H9 (cell line): ENCODE measurements around the gene CTSE. TPM values are rescaled to one million over a fixed set of nuclear protein-coding genes. Genes with fewer than 3 reads are reported as not detected.

Source experiments
- DNase-seq: peaks from one replicate; pipeline ENCODE4 v3.0.0-alpha.2; 2017
- H2AFZ ChIP-seq: one replicate; pipeline ENCODE4 v1.6.1; 2013; ENCODE audit warnings: mild to moderate bottlenecking, low read length, control low read depth, moderate library complexity
- H2AK5ac ChIP-seq: 2 replicates; pipeline ENCODE4 v1.6.1; 2013; ENCODE audit warnings: low read length, control low read depth, mixed read lengths; ENCODE audit not compliant: insufficient read length
- H2BK120ac ChIP-seq: one replicate; pipeline ENCODE4 v1.6.1; 2013; ENCODE audit warnings: low read depth, mild to moderate bottlenecking, low read length, control low read depth, inconsistent platforms; ENCODE audit not compliant: poor library complexity, severe bottlenecking
- H2BK12ac ChIP-seq: 2 replicates; pipeline ENCODE4 v1.6.1; 2013; ENCODE audit warnings: low read length, control low read depth, mixed read lengths, low read depth; ENCODE audit not compliant: insufficient read length
- H2BK15ac ChIP-seq: 2 replicates; pipeline ENCODE4 v1.6.1; 2013; ENCODE audit warnings: low read depth, low read length, control low read depth
- H2BK20ac ChIP-seq: one replicate; pipeline ENCODE4 v1.6.1; 2013; ENCODE audit warnings: low read depth, mild to moderate bottlenecking, low read length, control low read depth, inconsistent platforms; ENCODE audit not compliant: poor library complexity, severe bottlenecking
- H2BK5ac ChIP-seq: 2 replicates; pipeline ENCODE4 v1.6.1; 2013; ENCODE audit warnings: low read length, control low read depth, mixed read lengths; ENCODE audit not compliant: insufficient read length
- H3K14ac ChIP-seq: 2 replicates; pipeline ENCODE4 v1.6.1; 2013; ENCODE audit warnings: low read length, control low read depth; ENCODE audit not compliant: insufficient read depth
- H3K18ac ChIP-seq: 2 replicates; pipeline ENCODE4 v1.6.1; 2013; ENCODE audit warnings: low read depth, mild to moderate bottlenecking, mixed read lengths, low read length, control low read depth; ENCODE audit not compliant: insufficient read length
- H3K23ac ChIP-seq: 2 replicates; pipeline ENCODE4 v1.6.1; 2013; ENCODE audit warnings: low read length, control low read depth, mixed read lengths, low read depth; ENCODE audit not compliant: insufficient read length
- H3K23me2 ChIP-seq: 2 replicates; pipeline ENCODE4 v1.6.1; 2013; ENCODE audit warnings: low read depth, mild to moderate bottlenecking, mixed read lengths, low read length, control low read depth; ENCODE audit not compliant: insufficient read length, poor library complexity, severe bottlenecking
- H3K27ac ChIP-seq: 2 replicates; pipeline ENCODE4 v1.5.1; 2013; ENCODE audit warnings: low read length, control low read depth, mixed read lengths, low read depth; ENCODE audit not compliant: insufficient read length
- H3K27me3 ChIP-seq: 2 replicates; pipeline ENCODE4 v1.6.1; 2013; ENCODE audit warnings: low read length, control low read depth, inconsistent platforms; ENCODE audit not compliant: insufficient read depth
- H3K4ac ChIP-seq: 2 replicates; pipeline ENCODE4 v1.6.1; 2013; ENCODE audit warnings: low read depth, mild to moderate bottlenecking, control low read depth, inconsistent platforms, low read length, moderate library complexity
- H3K4me1 ChIP-seq: 2 replicates; pipeline ENCODE4 v1.6.1; 2013; ENCODE audit warnings: low read length, control low read depth, inconsistent platforms; ENCODE audit not compliant: insufficient read depth
- H3K4me2 ChIP-seq: 2 replicates; pipeline ENCODE4 v1.6.1; 2013; ENCODE audit warnings: low read length, control low read depth, mixed read lengths; ENCODE audit not compliant: insufficient read length, insufficient read depth
- H3K56ac ChIP-seq: 2 replicates; pipeline ENCODE4 v1.6.1; 2013; ENCODE audit warnings: low read depth, mild to moderate bottlenecking, mixed read lengths, low read length, control low read depth; ENCODE audit not compliant: insufficient read length
- H3K79me1 ChIP-seq: 2 replicates; pipeline ENCODE4 v1.6.1; 2013; ENCODE audit warnings: low read depth, mild to moderate bottlenecking, moderate library complexity, low read length, control low read depth, inconsistent platforms; ENCODE audit not compliant: insufficient read depth, poor library complexity, severe bottlenecking
- H3K79me2 ChIP-seq: 2 replicates; pipeline ENCODE4 v1.6.1; 2013; ENCODE audit warnings: low read length, control low read depth, inconsistent platforms; ENCODE audit not compliant: insufficient read depth
- H3K9ac ChIP-seq: 2 replicates; pipeline ENCODE4 v1.6.1; 2013; ENCODE audit warnings: low read length, control low read depth, mixed read lengths; ENCODE audit not compliant: insufficient read length; ENCODE audit errors: extremely low read depth
- H3K9me3 ChIP-seq: one replicate; pipeline ENCODE4 v1.6.1; 2013; ENCODE audit warnings: low read depth, low read length, inconsistent platforms; ENCODE audit not compliant: control insufficient read depth
- H3T11ph ChIP-seq: one replicate; pipeline ENCODE4 v1.6.1; 2013; ENCODE audit warnings: mild to moderate bottlenecking, low read length, control low read depth, inconsistent platforms
- H4K20me1 ChIP-seq: one replicate; pipeline ENCODE4 v1.6.1; 2013; ENCODE audit not compliant: control insufficient read depth, insufficient read length, insufficient read depth
- H4K5ac ChIP-seq: 2 replicates; pipeline ENCODE4 v1.6.1; 2013; ENCODE audit warnings: low read depth, mild to moderate bottlenecking, mixed read lengths, low read length, control low read depth; ENCODE audit not compliant: insufficient read length
- H4K8ac ChIP-seq: replicated peaks from 2 replicates; pipeline ENCODE4 v1.6.1; 2013; ENCODE audit warnings: low read length, control low read depth, mixed read lengths, low read depth; ENCODE audit not compliant: insufficient read length
- H4K91ac ChIP-seq: 2 replicates; pipeline ENCODE4 v1.6.1; 2013; ENCODE audit warnings: low read depth, mild to moderate bottlenecking, moderate library complexity, mixed read lengths, low read length, control low read depth; ENCODE audit not compliant: insufficient read length
- H3K27ac Mint-ChIP-seq, 3 experiments: 2 replicates in 2 of 3; 3 replicates in 1 of 3; pipeline ENCODE4 v1.8.0; 2020 to 2021; ENCODE audit warnings: mixed read lengths in 3 of 3, mild to moderate bottlenecking in 1 of 3, moderate library complexity in 1 of 3
- H3K27me3 Mint-ChIP-seq: 2 replicates; pipeline ENCODE4 v1.8.0; 2021; ENCODE audit warnings: low read depth, mild to moderate bottlenecking, moderate library complexity, mixed read lengths
- H3K36me3 Mint-ChIP-seq, 3 experiments: 2 replicates in 2 of 3; 3 replicates in 1 of 3; pipeline ENCODE4 v1.8.0; 2020 to 2021; ENCODE audit warnings: low read depth in 3 of 3, mixed read lengths in 3 of 3; ENCODE audit not compliant: insufficient read depth in 1 of 3
- H3K4me1 Mint-ChIP-seq, 2 experiments: 2 replicates each; pipeline ENCODE4 v1.8.0; 2020; ENCODE audit warnings: mixed read lengths in 2 of 2
- H3K4me3 Mint-ChIP-seq, 2 experiments: 2 replicates in 1 of 2; 3 replicates in 1 of 2; pipeline ENCODE4 v1.8.0; 2020 to 2021; ENCODE audit warnings: mild to moderate bottlenecking in 2 of 2, mixed read lengths in 2 of 2, moderate library complexity in 1 of 2
- H3K9me3 Mint-ChIP-seq, 2 experiments: 2 replicates in 1 of 2; 3 replicates in 1 of 2; pipeline ENCODE4 v1.8.0; 2020; ENCODE audit warnings: mild to moderate bottlenecking in 2 of 2, mixed read lengths in 2 of 2, moderate library complexity in 1 of 2
- WGBS: extraction: QIAGEN DNeasy Blood & Tissue Kit; methylation state at CpG from one replicate; pipeline ENCODE4 v1.1.7; 2013; ENCODE audit warnings: missing lambda C conversion rate, low lambda C conversion rate, mixed read lengths; ENCODE audit not compliant: insufficient read length; ENCODE audit errors: extremely low coverage; 5-methylcytosine and 5-hydroxymethylcytosine counted together
- total RNA-seq: library from RNA; stranded (reverse); gene quantifications from 2 replicates; pipeline ENCODE4 v1.2.1, GENCODE V29; 2021
- TF ChIP-seq, protein P1 (sequence below): fragments of 200-600 bp; sonication (generic); conservative IDR thresholded peaks from 3 replicates; pipeline ENCODE4 v1.8.0; 2021; ENCODE audit warnings: antibody characterized with exemption, mild to moderate bottlenecking

CTSE gene
- total RNA-seq, 1 experiment from 2014 or later, result not detected

DNA sequence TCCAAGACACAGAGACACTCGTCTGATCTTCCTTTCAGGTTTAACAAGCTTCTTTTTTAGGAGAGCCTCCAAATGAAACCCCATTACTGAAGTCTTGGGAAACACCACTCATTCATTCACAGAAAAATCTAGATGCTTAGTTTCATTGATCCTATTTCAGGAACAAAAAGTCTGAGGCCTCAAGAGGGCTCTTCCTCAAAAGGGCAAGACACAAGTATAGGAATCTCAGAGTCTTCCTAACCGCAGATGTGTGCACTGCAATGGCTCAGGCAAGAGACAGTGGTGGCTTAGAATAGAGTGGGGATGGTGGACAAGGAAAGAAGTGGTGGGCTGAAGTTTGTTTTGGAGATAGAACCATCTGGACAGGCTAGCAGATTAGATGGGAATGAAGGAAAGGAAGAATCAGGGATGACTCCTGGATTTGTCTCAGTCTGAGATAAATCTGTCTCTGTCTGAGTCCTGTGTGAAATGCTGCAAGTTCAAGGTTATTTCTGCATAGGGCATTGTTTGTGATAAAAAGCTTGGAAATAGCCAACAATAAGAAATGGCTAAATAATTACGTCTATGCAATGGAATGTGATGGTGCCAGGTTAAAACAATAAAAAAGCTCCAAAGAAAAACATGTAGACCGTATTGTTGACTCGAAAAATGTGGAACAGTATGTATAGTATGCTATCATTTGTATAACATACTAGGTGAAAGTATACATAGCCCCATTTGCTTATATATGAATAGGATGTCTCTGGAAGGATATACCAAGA lies 8.9 kb upstream of the CTSE start:
- no peak overlapping the region for H4K91ac ChIP-seq
- no peaks in the 10 kb centered on the region; a peak in 2 of 5 replicates for H3K9me3 Mint-ChIP-seq
- no peak overlapping the region for H2AK5ac ChIP-seq
- H3K23me2 ChIP-seq, result no peaks in the 10 kb centered on the region
- H3K79me2 ChIP-seq, result no peaks in the 10 kb centered on the region
- no peak overlapping the region for H3T11ph ChIP-seq
- no peak overlapping the region for H2BK15ac ChIP-seq
- no peak overlapping the region for H3K14ac ChIP-seq
- no peak overlapping the region for H2BK120ac ChIP-seq
- no peak overlapping the region for H4K8ac ChIP-seq
- no peak overlapping the region for H2BK12ac ChIP-seq
- H3K4me3 Mint-ChIP-seq, result no peak overlapping the region
- H2BK20ac ChIP-seq, result no peak overlapping the region
- no peak overlapping the region for H3K4me2 ChIP-seq
- no peak overlapping the region for H3K18ac ChIP-seq
- no peaks in the 10 kb centered on the region; the same call in 1 of the 2 replicates for H3K27me3 Mint-ChIP-seq
- no CpG with 5 or more reads among the region's 5 CpGs for WGBS
- no peak overlapping the region for H2BK5ac ChIP-seq
- DNase-seq, result no peak
- peaks cover 5 to 8% of the 10 kb centered on the region in 2 experiments; a peak in 2 of 4 replicates for H3K4me1 Mint-ChIP-seq
- no peak overlapping the region for H3K27ac Mint-ChIP-seq
- no peak overlapping the region for H3K27ac ChIP-seq
- H4K20me1 ChIP-seq, result no peaks in the 10 kb centered on the region
- no peak overlapping the region for H3K4ac ChIP-seq
- no peaks in the 10 kb centered on the region for H3K36me3 Mint-ChIP-seq
- H3K23ac ChIP-seq, result no peak overlapping the region
- TF ChIP-seq, protein P1, sequence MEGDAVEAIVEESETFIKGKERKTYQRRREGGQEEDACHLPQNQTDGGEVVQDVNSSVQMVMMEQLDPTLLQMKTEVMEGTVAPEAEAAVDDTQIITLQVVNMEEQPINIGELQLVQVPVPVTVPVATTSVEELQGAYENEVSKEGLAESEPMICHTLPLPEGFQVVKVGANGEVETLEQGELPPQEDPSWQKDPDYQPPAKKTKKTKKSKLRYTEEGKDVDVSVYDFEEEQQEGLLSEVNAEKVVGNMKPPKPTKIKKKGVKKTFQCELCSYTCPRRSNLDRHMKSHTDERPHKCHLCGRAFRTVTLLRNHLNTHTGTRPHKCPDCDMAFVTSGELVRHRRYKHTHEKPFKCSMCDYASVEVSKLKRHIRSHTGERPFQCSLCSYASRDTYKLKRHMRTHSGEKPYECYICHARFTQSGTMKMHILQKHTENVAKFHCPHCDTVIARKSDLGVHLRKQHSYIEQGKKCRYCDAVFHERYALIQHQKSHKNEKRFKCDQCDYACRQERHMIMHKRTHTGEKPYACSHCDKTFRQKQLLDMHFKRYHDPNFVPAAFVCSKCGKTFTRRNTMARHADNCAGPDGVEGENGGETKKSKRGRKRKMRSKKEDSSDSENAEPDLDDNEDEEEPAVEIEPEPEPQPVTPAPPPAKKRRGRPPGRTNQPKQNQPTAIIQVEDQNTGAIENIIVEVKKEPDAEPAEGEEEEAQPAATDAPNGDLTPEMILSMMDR, result no peak
- H3K9ac ChIP-seq, result no peak overlapping the region
- no peaks in the 10 kb centered on the region for H3K79me1 ChIP-seq
- H3K9me3 ChIP-seq, result no peaks in the 10 kb centered on the region
- no peak overlapping the region for H3K56ac ChIP-seq
- no peaks in the 10 kb centered on the region for H3K27me3 ChIP-seq
- H3K4me1 ChIP-seq, result no peaks in the 10 kb centered on the region
- no peak overlapping the region for H4K5ac ChIP-seq
- H2AFZ ChIP-seq, result no peak overlapping the region
